GM23338 (cell line): Measurements from ENCODE around the gene NUP98.
A peak's percentile ranks its signal among the peaks of the same experiment; 100 is the strongest.

Experiments used
- CREB1 ChIP-seq: fragments of 250-450 bp; sonication (Bioruptor Pico); IDR thresholded peaks from 2 replicates; pipeline ENCODE4 v1.5.0; 2020; ENCODE audit warnings: low read depth, mild to moderate bottlenecking, moderate library complexity
- CTCF ChIP-seq, 2 experiments: fragments of 200-600 bp in 1 of 2; sonication (generic) in 1 of 2; conservative IDR thresholded peaks; 2 replicates each; pipeline versions ENCODE4 v1.5.1 to v1.6.1; 2016 to 2017; ENCODE audit warnings: antibody characterized with exemption in 2 of 2, low read depth in 2 of 2, mild to moderate bottlenecking in 2 of 2, moderate library complexity in 1 of 2
- EZH2 ChIP-seq: fragments of 200-600 bp; sonication (generic); IDR thresholded peaks from one replicate; pipeline ENCODE4 v1.8.0; 2017; ENCODE audit warnings: antibody characterized with exemption, mild to moderate bottlenecking, low read depth; ENCODE audit not compliant: unreplicated experiment
- EZH2phosphoT487 ChIP-seq: fragments of 200-600 bp; sonication (generic); IDR thresholded peaks from one replicate; pipeline ENCODE4 v1.8.1; 2018; ENCODE audit warnings: antibody characterized with exemption; ENCODE audit not compliant: unreplicated experiment
- JUNB ChIP-seq: IDR thresholded peaks from one replicate; pipeline ENCODE4 v1.6.1; 2016; ENCODE audit warnings: antibody characterized with exemption; ENCODE audit not compliant: unreplicated experiment
- NANOG ChIP-seq: IDR thresholded peaks from 2 replicates; pipeline ENCODE4 v1.6.1; 2016; ENCODE audit warnings: antibody characterized with exemption, borderline replicate concordance
- POLR2AphosphoS5 ChIP-seq: IDR thresholded peaks from 2 replicates; pipeline ENCODE4 v1.6.1; 2016; ENCODE audit warnings: antibody characterized with exemption, low read depth
- REST ChIP-seq: IDR thresholded peaks from one replicate; pipeline ENCODE4 v1.6.1; 2018; ENCODE audit warnings: antibody characterized with exemption; ENCODE audit not compliant: unreplicated experiment
- ZNF114 ChIP-seq: fragments of 250-450 bp; sonication (Bioruptor Pico); IDR thresholded peaks from 2 replicates; pipeline ENCODE4 v1.5.0; 2020; ENCODE audit warnings: mild to moderate bottlenecking, moderate library complexity

GRCh38 chr11:3824714-3825472 is 27.5 kb upstream of the NUP98 start:
- TF ChIP-seq CTCF (conservative IDR thresholded peaks at IDR 0.05; ENCODE audit: low read depth in 2 of 2) (peak; percentile 78 to 97), EZH2 (no peak), EZH2phosphoT487 (no peak), POLR2AphosphoS5 (peak; percentile 44), NANOG (no peak), REST (no peak), ZNF114 (no peak), CREB1 (CRISPR knock-in tag) (peak; percentile 65; the same call in 1 of the 2 replicates), JUNB (no peak)
